Smooth muscle cell (in vitro differentiated cells): ENCODE data around the gene KCNT1. TPM values are rescaled to one million over a fixed set of nuclear protein-coding genes. Genes with fewer than 3 reads are reported as not detected.

Source experiments
- DNase-seq: peaks from one replicate; lab custom pipeline; 2025; ENCODE audit not compliant: unreplicated experiment; lab: John Stamatoyannopoulos, UW
- H2AFZ ChIP-seq: fragments of 200-600 bp; sonication (generic); 2 replicates; pipeline ENCODE4 v1.6.0; 2016; ENCODE audit warnings: antibody characterized with exemption, low read depth, mild to moderate bottlenecking
- H3F3A ChIP-seq: fragments of 200-600 bp; sonication (generic); 2 replicates; pipeline ENCODE4 v1.6.0; 2017; ENCODE audit warnings: antibody characterized with exemption, low read depth
- H3K27ac ChIP-seq: fragments of 200-600 bp; sonication (generic); 2 replicates; pipeline ENCODE4 v1.5.1; 2016; ENCODE audit warnings: low read depth, mild to moderate bottlenecking
- H3K27me3 ChIP-seq: fragments of 200-600 bp; sonication (generic); 2 replicates; pipeline ENCODE4 v1.6.1; 2016; ENCODE audit warnings: low read depth, mild to moderate bottlenecking
- H3K36me3 ChIP-seq: fragments of 200-600 bp; sonication (generic); 2 replicates; pipeline ENCODE4 v1.5.1; 2016; ENCODE audit warnings: low read depth
- H3K4me1 ChIP-seq: fragments of 200-600 bp; sonication (generic); 2 replicates; pipeline ENCODE4 v1.5.1; 2016; ENCODE audit warnings: low read depth
- H3K4me2 ChIP-seq: fragments of 200-600 bp; sonication (generic); 2 replicates; pipeline ENCODE4 v1.6.0; 2016; ENCODE audit warnings: mild to moderate bottlenecking
- H3K4me3 ChIP-seq: fragments of 200-600 bp; sonication (generic); 2 replicates; pipeline ENCODE4 v1.5.1; 2016; ENCODE audit warnings: mild to moderate bottlenecking
- H3K79me2 ChIP-seq: fragments of 200-600 bp; sonication (generic); 2 replicates; pipeline ENCODE4 v1.6.0; 2016; ENCODE audit warnings: low read depth, mild to moderate bottlenecking
- H3K9ac ChIP-seq: fragments of 200-600 bp; sonication (generic); 2 replicates; pipeline ENCODE4 v1.6.0; 2016; ENCODE audit warnings: low read depth
- H3K9me3 ChIP-seq: fragments of 200-600 bp; sonication (generic); replicated peaks from 2 replicates; pipeline ENCODE4 v1.5.1; 2016; ENCODE audit warnings: low read depth
- H4K20me1 ChIP-seq: fragments of 200-600 bp; sonication (generic); 2 replicates; pipeline ENCODE4 v1.6.0; 2016; ENCODE audit warnings: low read depth
- WGBS: methylation state at CpG from one replicate; pipeline ENCODE4 v1.1.7; 2016; ENCODE audit warnings: low lambda C conversion rate; 5-methylcytosine and 5-hydroxymethylcytosine counted together
- polyA plus RNA-seq: library from polyadenylated mRNA; unstranded; fragments of >200 nt; fragmentation: Nextera tagmentation; extraction: Ambion mirVana; gene quantifications from 2 replicates; pipeline ENCODE4 v1.2.1, GENCODE V29; 2016
- total RNA-seq: library from RNA; depleted of rRNA; stranded (reverse); fragments of >200 nt; gene quantifications from 2 replicates; pipeline ENCODE4 v1.2.3, GENCODE V29; 2014
- TF ChIP-seq, protein P1 (sequence below): fragments of 200-600 bp; sonication (generic); IDR thresholded peaks from 2 replicates; pipeline ENCODE4 v1.5.1; 2017; ENCODE audit warnings: borderline replicate concordance, mild to moderate bottlenecking, antibody characterized with exemption; ENCODE audit not compliant: insufficient read depth, poor library complexity, severe bottlenecking

Gene KCNT1
- total and polyA plus RNA-seq, 2 experiments from 2014 or later = not detected

DNA sequence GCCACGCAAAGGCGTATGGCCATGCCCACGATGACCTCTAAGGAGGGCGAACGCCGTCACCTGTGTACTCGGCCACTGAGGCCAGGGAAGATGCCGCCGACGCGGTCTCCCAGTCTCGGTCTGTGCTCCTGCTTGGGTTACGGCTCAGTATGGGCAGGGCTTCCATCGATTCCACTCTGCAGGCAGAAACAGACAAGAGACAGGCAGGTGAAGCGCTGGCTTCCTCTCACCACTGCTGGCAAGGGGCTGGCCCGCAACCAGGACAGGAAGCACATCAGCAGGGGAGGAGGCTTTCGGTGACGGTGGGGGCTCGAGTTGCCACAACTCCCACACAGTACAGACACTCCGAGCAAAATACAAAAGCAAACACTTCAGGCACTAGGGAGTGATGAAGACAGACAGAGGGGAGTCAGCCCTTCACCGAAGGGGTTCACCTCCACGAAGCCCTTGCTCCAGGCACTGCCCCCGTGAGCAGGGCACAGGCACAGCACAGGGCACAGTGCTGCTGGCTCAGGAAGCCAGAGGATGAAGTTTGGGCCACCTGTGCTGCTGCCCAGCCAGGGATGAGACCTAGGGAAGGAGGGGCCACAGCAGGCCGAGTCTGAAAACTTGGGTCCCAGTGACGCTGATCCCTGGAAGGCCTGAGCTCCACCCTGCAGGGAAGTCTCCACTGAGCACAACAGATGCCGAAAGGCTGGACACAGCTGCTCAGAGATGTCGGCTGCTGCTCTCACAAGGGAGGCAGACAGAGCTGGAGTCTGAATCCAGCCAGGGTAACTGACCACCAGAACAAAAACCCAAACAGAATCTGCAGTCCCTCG, 114.1 kb downstream of the KCNT1 start:
- peaks cover 13% of the 10 kb centered on the region for H3K36me3 ChIP-seq
- H2AFZ ChIP-seq = no peak overlapping the region
- no peaks in the 10 kb centered on the region for H3F3A ChIP-seq
- DNase-seq = no peak
- 95% methylated on average over 28 of the region's 28 CpGs for WGBS
- H3K4me3 ChIP-seq = no peak overlapping the region
- TF ChIP-seq, protein P1, sequence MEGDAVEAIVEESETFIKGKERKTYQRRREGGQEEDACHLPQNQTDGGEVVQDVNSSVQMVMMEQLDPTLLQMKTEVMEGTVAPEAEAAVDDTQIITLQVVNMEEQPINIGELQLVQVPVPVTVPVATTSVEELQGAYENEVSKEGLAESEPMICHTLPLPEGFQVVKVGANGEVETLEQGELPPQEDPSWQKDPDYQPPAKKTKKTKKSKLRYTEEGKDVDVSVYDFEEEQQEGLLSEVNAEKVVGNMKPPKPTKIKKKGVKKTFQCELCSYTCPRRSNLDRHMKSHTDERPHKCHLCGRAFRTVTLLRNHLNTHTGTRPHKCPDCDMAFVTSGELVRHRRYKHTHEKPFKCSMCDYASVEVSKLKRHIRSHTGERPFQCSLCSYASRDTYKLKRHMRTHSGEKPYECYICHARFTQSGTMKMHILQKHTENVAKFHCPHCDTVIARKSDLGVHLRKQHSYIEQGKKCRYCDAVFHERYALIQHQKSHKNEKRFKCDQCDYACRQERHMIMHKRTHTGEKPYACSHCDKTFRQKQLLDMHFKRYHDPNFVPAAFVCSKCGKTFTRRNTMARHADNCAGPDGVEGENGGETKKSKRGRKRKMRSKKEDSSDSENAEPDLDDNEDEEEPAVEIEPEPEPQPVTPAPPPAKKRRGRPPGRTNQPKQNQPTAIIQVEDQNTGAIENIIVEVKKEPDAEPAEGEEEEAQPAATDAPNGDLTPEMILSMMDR = no peak
- H3K27ac ChIP-seq = no peak overlapping the region
- no peaks in the 10 kb centered on the region for H3K27me3 ChIP-seq
- no peak overlapping the region for H3K4me2 ChIP-seq
- H4K20me1 ChIP-seq = no peaks in the 10 kb centered on the region
- H3K9ac ChIP-seq = no peak overlapping the region
- no peaks in the 10 kb centered on the region for H3K79me2 ChIP-seq
- H3K9me3 ChIP-seq = no peaks in the 10 kb centered on the region
- no peaks in the 10 kb centered on the region for H3K4me1 ChIP-seq

DNA sequence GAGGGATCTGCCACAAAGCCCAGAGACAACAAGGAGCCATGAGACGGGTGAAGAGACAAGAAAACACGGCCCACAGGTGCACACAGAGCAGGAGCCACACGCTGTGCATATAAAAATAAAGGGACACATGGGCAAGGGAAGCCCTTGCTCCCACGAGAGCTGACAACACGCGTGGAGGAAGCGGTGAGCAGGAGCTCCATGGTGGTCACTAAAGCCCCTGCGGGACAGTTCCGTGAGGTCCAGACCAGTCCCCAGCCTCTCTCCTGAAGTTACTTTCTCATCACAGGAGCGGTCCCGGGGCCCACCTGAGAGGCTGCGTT, 114.6 kb downstream of the KCNT1 start:
- TF ChIP-seq, protein P1 = no peak

GRCh38 chr9:135817951-135818717, 116.1 kb downstream of the KCNT1 start:
- no peaks in the 10 kb centered on the region for H3K4me1 ChIP-seq
- no peaks in the 10 kb centered on the region for H3K79me2 ChIP-seq
- no peaks in the 10 kb centered on the region for H3K27me3 ChIP-seq
- H3K27ac ChIP-seq = no peak overlapping the region
- H3K9me3 ChIP-seq = no peaks in the 10 kb centered on the region
- no peaks in the 10 kb centered on the region for H3F3A ChIP-seq
- TF ChIP-seq, protein P1 = no peak
- H3K4me3 ChIP-seq = no peak overlapping the region
- 97% methylated on average over 66 of the region's 66 CpGs for WGBS
- no peak overlapping the region for H2AFZ ChIP-seq
- H3K4me2 ChIP-seq = no peak overlapping the region
- H3K36me3 ChIP-seq = peaks cover 4% of the 10 kb centered on the region
- no peaks in the 10 kb centered on the region for H4K20me1 ChIP-seq
- H3K9ac ChIP-seq = no peak overlapping the region
- no peak for DNase-seq

More for the DNA sequence above, 114.6 kb downstream of the KCNT1 start:
- no peak overlapping the region for H2AFZ ChIP-seq
- H3K9ac ChIP-seq = no peak overlapping the region
- no peak overlapping the region for H3K4me2 ChIP-seq
- H3K79me2 ChIP-seq = no peaks in the 10 kb centered on the region
- H3K27ac ChIP-seq = no peak overlapping the region
- H3F3A ChIP-seq = no peaks in the 10 kb centered on the region
- no peaks in the 10 kb centered on the region for H3K27me3 ChIP-seq
- 95% methylated on average over 12 of the region's 12 CpGs for WGBS
- no peaks in the 10 kb centered on the region for H4K20me1 ChIP-seq
- peaks cover 7% of the 10 kb centered on the region for H3K36me3 ChIP-seq
- no peak for DNase-seq
- no peaks in the 10 kb centered on the region for H3K9me3 ChIP-seq
- H3K4me1 ChIP-seq = no peaks in the 10 kb centered on the region
- H3K4me3 ChIP-seq = no peak overlapping the region
